ENCODE data around the gene BBOF1.

Gene BBOF1

GRCh38 chr14:74084277-74085046 lies 65.3 kb downstream of the BBOF1 start, which contains the start of the genes ALDH6A1 and LIN52:
Gene ALDH6A1 (minus strand): TSS chr14:74084453. CDS start chr14:74084394, 59 bp downstream.
Gene LIN52 (plus strand): TSS chr14:74084956. CDS start chr14:74084975, 19 bp downstream.
- peak; percentile 98 for DNase-seq (ENCODE audit: extremely low spot score, insufficient read length, low read depth)
- FAIRE-seq: peak; percentile 99

DNA sequence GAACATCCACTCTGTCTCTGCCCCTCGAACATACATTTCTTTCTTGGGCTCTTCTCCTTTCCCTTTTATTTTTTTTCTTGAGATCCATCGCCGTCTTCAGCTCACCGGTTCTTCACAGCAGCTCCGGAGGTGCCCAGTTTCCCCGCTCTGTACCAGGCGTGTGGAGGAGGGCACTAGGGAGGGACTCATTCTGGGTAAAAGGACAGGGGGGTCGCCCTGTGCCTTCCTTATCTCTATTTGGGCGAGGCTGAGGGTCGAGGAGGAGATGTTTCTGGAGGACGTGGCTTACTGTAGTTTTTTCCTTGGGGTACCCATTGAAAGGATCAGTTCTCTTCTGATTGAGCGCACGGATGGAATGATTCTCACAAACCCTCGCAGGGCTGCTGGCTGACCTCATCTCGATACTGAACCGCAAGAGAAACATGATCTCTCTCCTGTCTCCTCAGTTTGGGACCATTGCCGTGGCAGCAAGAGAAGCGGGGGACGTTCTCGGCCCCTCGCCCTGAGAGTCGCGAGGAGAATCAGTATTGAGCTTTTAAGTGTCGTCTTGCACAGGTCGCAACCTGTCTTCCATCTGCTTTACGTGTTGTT lies 66.0 kb downstream of the BBOF1 start:
- FAIRE-seq (peak; percentile 5), DNase-seq (ENCODE audit: extremely low spot score, insufficient read length, low read depth) (no peak)

- FAIRE-seq (peak; percentile 69), DNase-seq (ENCODE audit: extremely low spot score, insufficient read length, low read depth) (no peak)
These were observed 66.7 kb downstream of the BBOF1 start for GRCh38 chr14:74085828-74086227.

GRCh38 chr14:74089251-74090020 lies 70.3 kb downstream of the BBOF1 start:
- DNase-seq (ENCODE audit: extremely low spot score, insufficient read length, low read depth): no peak
- FAIRE-seq: no peak

DNA sequence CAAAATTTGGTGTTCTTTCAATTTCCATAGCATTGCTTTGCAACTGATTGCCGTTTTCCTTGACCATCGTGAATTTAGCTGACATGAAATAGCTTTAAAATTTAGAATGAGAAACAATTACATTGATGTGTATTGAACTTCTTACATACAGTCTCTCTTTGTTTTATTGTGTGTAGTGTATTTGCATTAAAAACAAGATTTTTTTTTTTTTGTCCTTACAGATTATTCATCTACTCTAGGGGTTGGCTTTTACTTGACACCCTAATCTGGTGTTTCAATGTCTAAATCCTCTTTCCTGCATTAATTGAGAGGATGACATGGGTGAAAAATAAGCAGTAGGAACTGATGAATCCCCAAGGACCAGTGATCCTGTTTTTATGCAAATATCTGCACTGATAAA lies 86.2 kb downstream of the BBOF1 start:
- FAIRE-seq (no peak), DNase-seq (ENCODE audit: extremely low spot score, insufficient read length, low read depth) (no peak)

DNA sequence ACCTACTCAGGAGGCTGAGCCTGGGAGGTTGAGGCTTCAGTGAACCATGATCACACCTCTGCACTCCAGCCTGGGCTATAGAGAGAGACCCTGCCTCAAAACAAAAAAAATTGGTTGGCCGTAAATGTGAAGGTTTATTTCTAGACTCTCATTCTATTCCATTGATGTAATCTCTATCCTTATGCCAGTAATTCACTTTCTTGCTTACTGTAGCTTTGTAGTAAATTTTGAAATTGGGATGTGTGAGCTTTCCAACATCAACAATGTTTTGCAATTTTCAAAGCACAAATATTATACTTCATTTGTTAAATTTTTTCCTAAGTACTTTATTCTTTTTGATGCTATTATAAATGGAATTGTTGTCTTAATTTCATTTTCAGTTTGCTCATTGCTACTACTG lies 90.2 kb downstream of the BBOF1 start:
- DNase-seq (ENCODE audit: extremely low spot score, insufficient read length, low read depth): no peak
- no peak for FAIRE-seq

DNA sequence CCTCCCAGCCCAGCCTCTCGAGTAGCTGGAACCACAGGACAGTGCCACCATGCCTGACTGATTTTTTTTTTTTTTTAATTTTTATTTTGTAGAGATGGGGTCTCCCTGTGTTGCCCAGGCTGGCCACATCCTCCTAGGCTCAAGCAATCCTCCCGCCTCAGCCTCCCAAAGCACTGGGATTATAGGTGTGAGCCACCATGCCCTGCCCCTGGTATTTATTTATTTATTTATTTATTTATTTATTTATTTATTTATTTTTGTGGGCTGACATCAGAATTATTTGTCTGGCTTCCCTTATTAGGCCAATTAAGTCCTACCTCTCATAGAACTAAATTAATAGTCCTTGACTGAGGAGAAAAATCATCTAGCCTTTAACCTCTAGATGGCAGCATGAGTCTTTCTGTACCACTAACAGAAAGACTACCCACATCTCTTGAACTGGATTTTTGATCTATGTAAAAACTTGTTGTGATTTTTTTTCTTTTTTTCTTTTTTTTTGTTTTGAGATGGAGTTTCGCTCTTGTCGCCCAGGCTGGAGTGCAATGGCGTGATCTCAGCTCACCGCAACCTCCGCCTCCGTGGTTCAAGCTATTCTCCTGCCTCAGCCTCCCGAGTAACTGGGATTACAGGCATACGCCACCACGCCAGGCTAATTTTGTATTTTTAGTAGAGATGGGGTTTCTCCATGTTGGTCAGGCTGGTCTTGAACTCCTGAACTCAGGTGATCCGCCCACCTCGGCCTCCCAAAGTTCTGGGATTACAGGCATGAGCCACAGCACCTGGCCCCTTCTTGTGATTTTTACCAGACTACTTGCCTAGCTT lies 92.5 kb downstream of the BBOF1 start:
- peak; percentile 32 for DNase-seq (ENCODE audit: extremely low spot score, insufficient read length, low read depth)
- peak; percentile 65 for FAIRE-seq
